Calu3 (cell line): ENCODE measurements around the gene DEGS1. TPM values are rescaled to one million over a fixed set of nuclear protein-coding genes. Genes with fewer than 3 reads are reported as not detected.

ENCODE experiments used
- BruUV-seq: library from RNA; stranded (reverse); fragments of 400-500 nt; replicated peaks from 2 replicates; lab custom pipeline; 2021; lab: Mats Ljungman, UMichigan
- CTCF ChIA-PET: fragments of 300-600 bp; sonication (Branson Sonifier 250); formaldehyde crosslinking; loops from one replicate; lab custom pipeline; 2022; ENCODE audit warnings: antibody characterized with exemption; lab: Charles Lee
- DNase-seq: peaks from one replicate; pipeline ENCODE4 v3.0.0; 2022
- H3K27ac Mint-ChIP-seq: one replicate; pipeline ENCODE4 v1.8.0; 2022; ENCODE audit warnings: mixed read lengths; ENCODE audit not compliant: unreplicated experiment
- H3K27me3 Mint-ChIP-seq: one replicate; pipeline ENCODE4 v1.8.0; 2022; ENCODE audit warnings: mixed read lengths; ENCODE audit not compliant: unreplicated experiment
- H3K36me3 Mint-ChIP-seq: one replicate; pipeline ENCODE4 v1.8.0; 2022; ENCODE audit warnings: mild to moderate bottlenecking, moderate library complexity, mixed read lengths; ENCODE audit not compliant: insufficient read depth, unreplicated experiment
- H3K4me1 Mint-ChIP-seq: one replicate; pipeline ENCODE4 v1.8.0; 2022; ENCODE audit warnings: mild to moderate bottlenecking, low read depth, mixed read lengths; ENCODE audit not compliant: unreplicated experiment
- H3K4me3 Mint-ChIP-seq: one replicate; pipeline ENCODE4 v1.8.0; 2022; ENCODE audit warnings: mild to moderate bottlenecking, low read depth, moderate library complexity, mixed read lengths; ENCODE audit not compliant: unreplicated experiment
- H3K9me3 Mint-ChIP-seq: one replicate; pipeline ENCODE4 v1.8.0; 2022; ENCODE audit warnings: low read depth, mixed read lengths; ENCODE audit not compliant: unreplicated experiment
- intact Hi-C: fragments of 100-400 bp; cut with micrococcal nuclease; formaldehyde crosslinking; loops from one replicate; pipeline ENCODE4 v1.10.0; 2022; ENCODE audit not compliant: unreplicated experiment
- total RNA-seq: library from RNA; stranded (reverse); gene quantifications from 2 replicates; pipeline ENCODE4 v1.2.3, GENCODE V29; 2022
- TF ChIP-seq, protein P1 (sequence below): fragments of 200-600 bp; IDR thresholded peaks from one replicate; pipeline ENCODE4 v1.8.0; 2022; ENCODE audit warnings: antibody characterized with exemption; ENCODE audit not compliant: unreplicated experiment

Gene DEGS1
- total RNA-seq, 1 experiment from 2014 or later: 72.5 TPM

DNA sequence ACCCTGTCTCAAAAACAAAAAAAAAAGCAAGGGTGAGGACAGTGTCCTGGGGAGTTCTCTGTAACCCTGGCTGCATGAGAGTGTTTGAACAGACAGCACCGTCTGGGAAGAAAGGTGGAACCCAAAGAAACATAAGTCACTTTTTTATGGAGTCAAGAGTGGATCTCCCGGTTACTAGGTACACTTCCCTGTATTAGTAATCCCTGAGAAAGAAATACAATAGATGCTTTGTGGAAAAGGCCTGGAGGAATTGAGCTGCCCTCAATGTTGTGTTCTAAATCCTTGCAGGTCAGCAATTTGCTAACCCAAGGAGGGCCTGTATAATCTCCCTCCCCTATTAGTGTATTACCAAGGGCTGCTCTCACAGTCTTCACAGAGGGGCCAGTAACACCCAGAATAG, 16.6 kb downstream of the DEGS1 start:
- CTCF ChIA-PET: interaction anchor here (0.7 to 1.0 kb wide), 2 partner anchors 31 to 130 kb away, joined by 4 read pairs; partner anchors contain the start of gene NVL
- Mint-ChIP-seq H3K9me3 (no peaks in the 10 kb centered on the region), H3K4me1 (peaks cover 18% of the 10 kb centered on the region), H3K4me3 (no peak overlapping the region), H3K27ac (peak overlapping the region; percentile 25), H3K27me3 (no peaks in the 10 kb centered on the region), H3K36me3 (peaks cover 8% of the 10 kb centered on the region)
- TF ChIP-seq, protein P1, sequence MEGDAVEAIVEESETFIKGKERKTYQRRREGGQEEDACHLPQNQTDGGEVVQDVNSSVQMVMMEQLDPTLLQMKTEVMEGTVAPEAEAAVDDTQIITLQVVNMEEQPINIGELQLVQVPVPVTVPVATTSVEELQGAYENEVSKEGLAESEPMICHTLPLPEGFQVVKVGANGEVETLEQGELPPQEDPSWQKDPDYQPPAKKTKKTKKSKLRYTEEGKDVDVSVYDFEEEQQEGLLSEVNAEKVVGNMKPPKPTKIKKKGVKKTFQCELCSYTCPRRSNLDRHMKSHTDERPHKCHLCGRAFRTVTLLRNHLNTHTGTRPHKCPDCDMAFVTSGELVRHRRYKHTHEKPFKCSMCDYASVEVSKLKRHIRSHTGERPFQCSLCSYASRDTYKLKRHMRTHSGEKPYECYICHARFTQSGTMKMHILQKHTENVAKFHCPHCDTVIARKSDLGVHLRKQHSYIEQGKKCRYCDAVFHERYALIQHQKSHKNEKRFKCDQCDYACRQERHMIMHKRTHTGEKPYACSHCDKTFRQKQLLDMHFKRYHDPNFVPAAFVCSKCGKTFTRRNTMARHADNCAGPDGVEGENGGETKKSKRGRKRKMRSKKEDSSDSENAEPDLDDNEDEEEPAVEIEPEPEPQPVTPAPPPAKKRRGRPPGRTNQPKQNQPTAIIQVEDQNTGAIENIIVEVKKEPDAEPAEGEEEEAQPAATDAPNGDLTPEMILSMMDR: no peak
- BruUV-seq: no TSS peak
- DNase-seq: peak; percentile 28
- intact Hi-C loops: no loop called here

DNA sequence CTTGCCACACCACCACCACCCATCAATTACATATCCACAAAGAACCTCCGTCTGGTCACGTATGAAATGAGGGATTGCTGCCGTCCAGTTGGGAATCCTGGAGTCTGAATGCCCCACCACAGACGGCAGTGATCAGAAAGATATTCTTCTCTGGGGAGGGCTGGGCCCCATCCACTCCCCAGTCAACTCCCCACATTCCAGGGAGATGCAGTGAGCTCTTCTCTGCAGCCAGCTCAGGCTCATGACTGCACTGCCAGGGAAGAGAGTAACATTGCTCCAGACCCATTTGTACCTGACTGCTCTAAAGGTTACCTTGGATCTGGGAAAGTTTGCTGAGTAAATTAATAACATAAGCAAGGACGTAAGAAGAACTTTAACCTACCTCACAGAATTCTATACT, 18.3 kb downstream of the DEGS1 start:
- no peak for DNase-seq
- no peaks in the 10 kb centered on the region for H3K9me3 Mint-ChIP-seq
- intact Hi-C loops: no loop called here
- no peak overlapping the region for H3K27ac Mint-ChIP-seq
- TF ChIP-seq, protein P1: no peak
- H3K36me3 Mint-ChIP-seq: peaks cover 5% of the 10 kb centered on the region
- BruUV-seq: no TSS peak
- H3K4me1 Mint-ChIP-seq: peaks cover 28% of the 10 kb centered on the region
- no peaks in the 10 kb centered on the region for H3K27me3 Mint-ChIP-seq
- CTCF ChIA-PET: no interaction called here
- no peak overlapping the region for H3K4me3 Mint-ChIP-seq

DNA sequence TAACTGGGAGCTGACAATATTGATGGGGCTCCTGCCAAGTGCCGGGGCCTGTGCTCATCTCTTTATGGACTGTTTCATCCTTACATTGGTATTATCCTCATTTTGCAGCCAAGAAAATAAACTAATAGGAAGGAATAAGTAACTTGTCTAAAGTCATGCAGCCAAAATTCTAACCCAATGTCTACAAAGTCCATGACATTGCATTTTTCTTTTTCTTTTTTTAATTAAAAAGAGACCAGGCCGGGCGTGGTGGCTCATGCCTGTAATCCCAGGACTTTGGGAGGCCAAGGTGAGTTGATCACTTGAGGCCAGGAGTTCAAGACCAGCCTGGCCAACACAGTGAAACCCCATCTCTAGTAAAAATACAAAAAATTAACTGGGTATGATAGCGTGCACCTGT, 18.8 kb downstream of the DEGS1 start:
- no peaks in the 10 kb centered on the region for H3K9me3 Mint-ChIP-seq
- H3K27ac Mint-ChIP-seq: no peak overlapping the region
- BruUV-seq: no TSS peak
- H3K4me1 Mint-ChIP-seq: peaks cover 28% of the 10 kb centered on the region
- H3K27me3 Mint-ChIP-seq: no peaks in the 10 kb centered on the region
- CTCF ChIA-PET: no interaction called here
- peaks cover 5% of the 10 kb centered on the region for H3K36me3 Mint-ChIP-seq
- intact Hi-C loops: no loop called here
- TF ChIP-seq, protein P1: no peak
- DNase-seq: no peak
- no peak overlapping the region for H3K4me3 Mint-ChIP-seq

DNA sequence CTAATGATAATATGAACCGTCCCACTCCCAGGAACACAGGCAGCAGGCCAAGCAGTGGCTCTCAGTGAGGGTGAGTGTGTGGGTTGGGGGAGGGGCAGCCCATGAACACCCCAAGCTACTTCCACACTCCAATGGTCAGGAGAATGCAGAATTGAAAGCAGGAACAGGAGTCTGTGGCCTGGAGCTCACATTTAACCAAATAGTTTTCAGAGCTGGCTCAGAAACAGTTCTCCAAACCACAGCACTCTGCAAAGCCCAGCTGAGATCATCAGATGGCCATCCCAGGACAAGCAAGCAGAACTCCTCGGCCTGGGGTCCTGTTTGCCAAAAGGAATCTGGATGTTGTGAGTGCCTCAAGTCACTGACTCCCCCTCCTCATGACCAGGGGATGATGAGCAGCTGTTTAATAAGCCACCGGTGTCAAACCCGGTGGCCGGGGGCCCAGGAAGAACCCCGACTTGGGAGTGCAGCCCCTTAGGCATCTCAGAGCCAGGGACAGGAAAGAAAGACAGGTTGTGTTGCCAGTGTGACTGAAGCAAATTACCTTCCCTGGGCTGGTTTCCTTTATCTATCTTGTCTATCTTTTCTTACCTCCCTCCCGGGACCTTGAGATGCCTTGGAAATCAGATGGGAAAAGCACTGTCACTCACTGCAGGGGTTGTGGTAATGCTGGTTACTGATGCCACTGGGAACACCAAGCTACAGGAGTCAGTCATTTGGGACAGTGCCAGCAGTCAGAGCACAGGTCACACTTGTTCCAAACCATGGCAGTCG, 20.4 kb downstream of the DEGS1 start:
- no peaks in the 10 kb centered on the region for H3K9me3 Mint-ChIP-seq
- H3K4me1 Mint-ChIP-seq: peaks cover 28% of the 10 kb centered on the region
- no peak overlapping the region for H3K27ac Mint-ChIP-seq
- CTCF ChIA-PET: interaction anchor here (0.6 to 0.9 kb wide), 3 partner anchors 34 to 413 kb away, joined by 3 to 5 read pairs (median 3); no protein-coding TSS in a partner anchor
- TF ChIP-seq, protein P1: no peak
- H3K27me3 Mint-ChIP-seq: no peaks in the 10 kb centered on the region
- intact Hi-C loops: no loop called here
- no TSS peak for BruUV-seq
- H3K36me3 Mint-ChIP-seq: peaks cover 5% of the 10 kb centered on the region
- no peak overlapping the region for H3K4me3 Mint-ChIP-seq
- DNase-seq: peak; percentile 30
